GM18870 (cell line): Measurements from ENCODE around the gene TNFRSF8.
"Not testable (repeated sequence)": the region's sequence is repeated elsewhere in the genome, so short reads cannot be mapped to it uniquely, and the experiment has no call there.

Source experiments
- ATAC-seq: cut with Tn5 transposase; IDR thresholded peaks from one replicate; pipeline ENCODE4 v1.9.1; 2021; ENCODE audit warnings: moderate library complexity; ENCODE audit not compliant: unreplicated experiment

Gene TNFRSF8

GRCh38 chr1:12083766-12084165 is 20.7 kb downstream of the TNFRSF8 start:
- ATAC-seq, result no peak

- no peak for ATAC-seq
Measured at GRCh38 chr1:12085643-12086260, 22.6 kb downstream of the TNFRSF8 start.

DNA sequence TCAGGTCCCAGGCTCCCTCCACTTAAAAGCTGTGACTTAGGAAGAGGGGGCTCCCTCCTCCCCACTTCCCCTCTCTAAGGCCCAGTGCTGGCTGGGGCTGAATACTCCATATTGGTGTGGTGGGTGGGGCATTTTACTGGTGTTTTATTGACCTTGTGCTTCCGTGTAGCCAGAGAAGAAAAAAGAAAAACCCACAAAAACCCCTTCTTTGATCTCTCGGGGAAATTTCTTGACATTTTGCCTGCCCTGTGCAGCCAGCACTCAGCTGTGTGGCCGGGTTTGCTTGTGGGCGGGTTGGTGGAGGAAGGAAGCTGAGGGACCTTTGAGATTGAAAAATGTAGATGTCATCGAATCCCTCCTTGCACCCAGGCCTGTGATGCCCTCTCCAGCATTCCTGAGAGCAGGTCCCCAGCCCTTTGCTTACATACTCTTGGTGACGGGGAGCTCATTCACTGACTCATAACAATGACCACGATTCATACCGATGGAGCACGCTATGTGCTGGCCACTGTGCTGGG is 24.8 kb downstream of the TNFRSF8 start:
- peak; percentile 52 for ATAC-seq

- no peak for ATAC-seq
Measured at GRCh38 chr1:12088607-12089006, 25.5 kb downstream of the TNFRSF8 start.

DNA sequence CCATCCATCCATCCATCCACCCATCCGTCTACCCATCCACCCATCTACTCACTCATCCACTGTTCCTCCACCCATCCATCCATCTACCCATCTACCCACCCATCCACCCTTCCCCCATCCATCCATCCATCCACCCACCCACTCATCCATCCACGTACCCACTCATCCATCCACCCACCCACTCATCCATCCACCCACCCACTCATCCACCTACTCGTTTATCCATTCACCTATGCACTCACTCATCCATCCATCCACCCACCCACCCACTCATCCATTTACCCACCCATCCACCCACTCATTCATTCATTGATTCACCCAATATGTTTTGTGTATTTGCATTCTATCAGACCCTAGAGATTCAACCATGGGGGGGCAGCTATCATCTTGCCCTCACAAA is 27.2 kb downstream of the TNFRSF8 start:
- no peak for ATAC-seq

- no peak for ATAC-seq
Measured at GRCh38 chr1:12091191-12091590, 28.1 kb downstream of the TNFRSF8 start.

- no peak for ATAC-seq
Measured at GRCh38 chr1:12094180-12094579, 31.1 kb downstream of the TNFRSF8 start.

DNA sequence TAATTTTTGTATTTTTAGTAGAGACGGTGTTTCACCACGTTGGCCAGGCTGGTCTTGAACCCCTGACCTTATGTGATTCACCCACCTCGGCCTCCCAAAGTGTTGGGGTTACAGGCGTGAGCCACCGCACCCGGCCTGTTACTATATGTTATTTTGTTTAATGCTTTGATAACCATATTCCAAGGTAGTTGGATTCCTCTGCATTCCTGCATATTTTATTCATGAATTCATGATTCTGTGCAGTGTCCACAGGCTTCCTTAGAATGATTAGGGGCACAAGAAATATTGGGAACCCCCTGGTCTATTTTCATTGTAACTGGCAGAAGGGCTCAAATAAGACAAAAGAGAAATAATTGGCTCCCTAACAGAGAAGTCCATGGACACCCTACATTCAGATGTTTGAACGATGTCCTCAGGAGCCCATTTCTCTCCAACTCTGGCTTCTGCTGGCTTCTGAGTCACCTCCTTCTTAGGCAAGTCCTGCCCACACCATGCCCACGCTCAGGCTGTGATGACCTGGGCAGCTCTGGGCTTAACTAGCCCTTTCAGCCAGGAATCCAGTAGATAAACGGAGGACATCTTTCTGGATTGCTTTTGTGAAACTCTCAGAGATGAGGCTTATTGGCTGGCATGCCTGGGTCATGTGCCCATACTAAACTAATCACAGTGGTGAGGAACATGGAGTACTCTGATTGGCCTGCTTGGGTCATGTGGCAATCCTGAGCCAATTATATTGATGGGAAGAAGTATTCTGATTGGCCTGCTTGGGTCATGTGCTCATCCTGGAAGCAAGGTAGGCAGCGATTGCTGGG is 32.6 kb downstream of the TNFRSF8 start:
- no peak for ATAC-seq

GRCh38 chr1:12096615-12097014 is 33.5 kb downstream of the TNFRSF8 start:
- ATAC-seq, result no peak

GRCh38 chr1:12097321-12097720 is 34.2 kb downstream of the TNFRSF8 start:
- ATAC-seq, result no peak

DNA sequence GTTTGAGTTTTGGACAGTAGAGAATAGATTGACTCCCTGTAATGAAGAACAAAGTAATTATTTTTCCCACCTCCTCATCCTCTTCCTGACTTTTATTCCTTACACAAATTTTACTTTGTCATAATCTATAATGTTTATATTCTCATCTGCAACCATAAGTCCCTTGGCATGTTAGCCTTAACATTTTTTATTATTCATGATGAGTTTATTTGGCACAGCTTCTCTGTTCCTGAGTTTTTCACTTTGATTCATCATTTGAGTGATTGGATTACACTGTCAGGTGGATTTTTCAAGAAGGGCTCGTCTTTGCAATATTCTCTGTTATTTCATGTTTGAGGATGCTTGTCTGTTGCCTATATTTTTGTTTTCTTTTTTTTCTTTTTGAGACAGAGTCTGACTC is 35.7 kb downstream of the TNFRSF8 start:
- no peak for ATAC-seq

GRCh38 chr1:12099610-12100009 is 36.5 kb downstream of the TNFRSF8 start:
- no peak for ATAC-seq

DNA sequence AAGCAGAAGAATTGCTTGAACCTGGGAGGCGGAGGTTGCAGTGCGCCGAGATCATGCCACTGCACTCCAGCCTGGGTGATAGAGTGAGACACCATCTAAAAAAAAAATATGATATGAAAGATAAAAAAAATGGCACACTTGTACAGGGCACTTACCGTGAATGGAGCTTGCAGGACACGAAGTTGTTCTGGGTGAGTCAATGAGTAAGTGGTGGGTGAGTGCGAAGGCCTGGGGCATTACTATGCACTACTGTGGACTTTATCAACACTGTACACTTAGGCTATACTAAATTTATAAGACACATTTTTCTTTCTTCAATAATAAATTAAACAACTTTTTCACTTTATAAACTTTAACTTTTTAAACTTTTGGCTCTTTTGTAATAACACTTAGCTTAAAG is 37.0 kb downstream of the TNFRSF8 start:
- ATAC-seq, result no peak

GRCh38 chr1:12101120-12101519 is 38.0 kb downstream of the TNFRSF8 start:
- ATAC-seq, result not testable (repeated sequence)

DNA sequence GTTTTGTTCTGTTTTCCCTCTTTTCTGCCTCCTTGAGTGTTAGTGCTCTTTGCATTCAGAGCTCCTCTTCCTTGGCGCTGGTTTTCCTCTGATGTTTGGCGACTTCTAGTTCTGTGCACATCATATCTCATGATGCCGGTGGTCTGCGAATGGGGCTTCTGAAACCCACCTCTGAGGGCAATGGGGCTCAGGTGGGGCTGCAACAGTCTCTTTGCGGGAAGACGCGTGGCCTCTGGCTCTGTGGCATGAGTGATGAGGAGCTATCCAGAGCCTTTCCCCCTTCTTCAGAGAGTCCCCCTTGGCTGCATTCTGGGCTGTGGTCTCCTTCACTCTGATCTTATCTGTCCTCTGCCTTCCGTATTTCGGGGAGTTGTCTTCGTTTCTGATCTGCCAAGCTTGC is 39.0 kb downstream of the TNFRSF8 start:
- no peak for ATAC-seq

DNA sequence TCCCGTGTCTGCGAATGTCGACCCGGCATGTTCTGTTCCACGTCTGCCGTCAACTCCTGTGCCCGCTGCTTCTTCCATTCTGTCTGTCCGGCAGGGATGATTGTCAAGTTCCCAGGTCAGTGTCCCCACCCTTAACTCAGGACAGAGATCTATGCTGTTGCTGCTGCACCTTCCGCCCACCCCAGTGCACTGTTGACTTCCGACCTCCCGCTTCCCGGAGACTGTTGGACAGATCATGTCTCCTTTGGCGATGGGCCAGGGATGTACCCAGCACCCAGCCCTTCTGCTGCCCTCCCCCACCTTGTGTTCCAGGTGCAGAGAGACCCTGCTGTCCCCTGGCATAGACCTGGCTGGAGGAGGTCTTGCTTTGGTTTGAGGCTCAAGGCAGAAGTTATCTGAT is 41.3 kb downstream of the TNFRSF8 start:
- ATAC-seq, result no peak

DNA sequence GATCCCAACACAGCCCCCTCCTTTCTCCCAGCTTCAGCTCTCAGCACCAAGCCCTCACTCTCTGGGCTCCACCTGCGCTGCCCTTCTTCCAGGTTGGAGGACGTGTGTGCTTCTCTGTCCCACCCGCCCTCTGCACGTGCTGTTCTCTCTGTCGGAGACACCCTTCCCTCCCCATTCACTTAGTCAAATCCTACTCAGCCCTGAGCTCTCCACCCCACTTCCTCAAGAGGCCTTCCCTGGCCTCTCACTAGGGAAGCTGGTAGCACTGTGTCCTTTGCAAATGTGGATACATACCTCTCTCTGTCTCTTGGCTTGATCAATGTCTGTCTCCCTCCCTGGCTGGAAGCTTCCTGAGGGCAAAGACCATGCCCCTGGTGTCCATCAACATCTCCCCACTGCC is 43.0 kb downstream of the TNFRSF8 start:
- no peak for ATAC-seq

GRCh38 chr1:12106861-12107260 is 43.8 kb downstream of the TNFRSF8 start:
- not testable (repeated sequence) for ATAC-seq

GRCh38 chr1:12107718-12108117 is 44.6 kb downstream of the TNFRSF8 start:
- ATAC-seq, result no peak

DNA sequence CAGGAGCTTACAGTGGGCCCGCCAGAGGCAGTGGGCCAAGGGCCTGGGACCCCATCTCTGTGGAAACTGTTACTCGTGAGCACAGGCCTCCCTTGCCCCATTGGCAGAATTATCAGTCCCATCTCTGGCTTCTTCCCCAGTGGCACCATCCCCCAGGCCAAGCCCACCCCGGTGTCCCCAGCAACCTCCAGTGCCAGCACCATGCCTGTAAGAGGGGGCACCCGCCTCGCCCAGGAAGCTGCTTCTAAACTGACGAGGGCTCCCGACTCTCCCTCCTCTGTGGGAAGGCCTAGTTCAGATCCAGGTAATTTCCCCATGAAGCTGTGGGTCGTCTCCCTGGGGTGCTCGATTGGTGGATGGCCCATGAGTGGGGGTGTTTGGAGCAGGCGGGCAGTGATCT is 46.8 kb downstream of the TNFRSF8 start:
- no peak for ATAC-seq

GRCh38 chr1:12111741-12112140 is 48.6 kb downstream of the TNFRSF8 start:
- no peak for ATAC-seq

GRCh38 chr1:12112711-12113161 is 49.6 kb downstream of the TNFRSF8 start:
- no peak for ATAC-seq
